H1 (cell line): Measurements from ENCODE around the gene AGBL4.

Experiments used
- CTCF ChIP-seq, 3 experiments: IDR thresholded peaks; 1 replicate in 2 of 3; 2 replicates in 1 of 3; pipeline versions ENCODE4 v1.5.1 to v1.6.1; 2011; ENCODE audit warnings: low read length in 3 of 3, mild to moderate bottlenecking in 3 of 3, inconsistent platforms in 2 of 3, low read depth in 1 of 3, moderate library complexity in 1 of 3; ENCODE audit not compliant: insufficient read depth in 1 of 3; ENCODE audit errors: control extremely low read depth in 1 of 3
- HDAC2 ChIP-seq, 2 experiments: fragments of 300-600 bp in 1 of 2; sonication (generic) in 1 of 2; IDR thresholded peaks; 2 replicates each; pipeline ENCODE4 v1.6.1; 2011 to 2012; ENCODE audit warnings: low read depth in 2 of 2, low read length in 2 of 2, mild to moderate bottlenecking in 2 of 2, moderate library complexity in 2 of 2, borderline replicate concordance in 1 of 2, inconsistent platforms in 1 of 2
- POLR2A ChIP-seq, 2 experiments: IDR thresholded peaks; 1 replicate in 1 of 2; 2 replicates in 1 of 2; pipeline ENCODE4 v1.6.1; 2011; ENCODE audit warnings: low read depth in 2 of 2, low read length in 2 of 2, mild to moderate bottlenecking in 2 of 2; ENCODE audit errors: control extremely low read depth in 1 of 2
- SIN3A ChIP-seq, 2 experiments: IDR thresholded peaks in 1 of 2; conservative IDR thresholded peaks in 1 of 2; 2 replicates each; pipeline ENCODE4 v1.6.1; 2011 to 2012; ENCODE audit warnings: low read length in 2 of 2, improper control_type of control experiment in 1 of 2, low read depth in 1 of 2, mild to moderate bottlenecking in 1 of 2
- SUZ12 ChIP-seq: fragments of 200-600 bp; sonication (generic); IDR thresholded peaks from 2 replicates; pipeline ENCODE4 v1.6.1; 2012; ENCODE audit warnings: mild to moderate bottlenecking, inconsistent platforms, low read length, moderate library complexity, mixed read lengths

GRCh38 chr1:49187056-49187455 is 836.7 kb downstream of the AGBL4 start:
- TF ChIP-seq SIN3A (conservative IDR thresholded peaks at IDR 0.05 in 1 of 2, IDR thresholded peaks at IDR 0.05 in 1 of 2; ENCODE audit: low read depth in 1 of 2, low read length in 2 of 2) (no peak), POLR2A (IDR thresholded peaks at IDR 0.05; ENCODE audit: control extremely low read depth in 1 of 2, low read depth in 2 of 2, low read length in 2 of 2) (no peak), SUZ12 (no peak), CTCF (IDR thresholded peaks at IDR 0.05; ENCODE audit: control extremely low read depth in 1 of 3, insufficient read depth in 1 of 3, low read depth in 1 of 3, low read length in 3 of 3) (no peak), HDAC2 (IDR thresholded peaks at IDR 0.05; ENCODE audit: borderline replicate concordance in 1 of 2, low read depth in 2 of 2, low read length in 2 of 2) (no peak)
